H9 (cell line): ENCODE data around the gene PKP1. TPM values are rescaled to one million over a fixed set of nuclear protein-coding genes. Genes with fewer than 3 reads are reported as not detected.

Source experiments
- DNase-seq: peaks from one replicate; pipeline ENCODE4 v3.0.0-alpha.2; 2017
- H2AFZ ChIP-seq: one replicate; pipeline ENCODE4 v1.6.1; 2013; ENCODE audit warnings: mild to moderate bottlenecking, low read length, control low read depth, moderate library complexity
- H2AK5ac ChIP-seq: 2 replicates; pipeline ENCODE4 v1.6.1; 2013; ENCODE audit warnings: low read length, control low read depth, mixed read lengths; ENCODE audit not compliant: insufficient read length
- H2BK120ac ChIP-seq: one replicate; pipeline ENCODE4 v1.6.1; 2013; ENCODE audit warnings: low read depth, mild to moderate bottlenecking, low read length, control low read depth, inconsistent platforms; ENCODE audit not compliant: poor library complexity, severe bottlenecking
- H2BK12ac ChIP-seq: 2 replicates; pipeline ENCODE4 v1.6.1; 2013; ENCODE audit warnings: low read length, control low read depth, mixed read lengths, low read depth; ENCODE audit not compliant: insufficient read length
- H2BK15ac ChIP-seq: 2 replicates; pipeline ENCODE4 v1.6.1; 2013; ENCODE audit warnings: low read depth, low read length, control low read depth
- H2BK20ac ChIP-seq: one replicate; pipeline ENCODE4 v1.6.1; 2013; ENCODE audit warnings: low read depth, mild to moderate bottlenecking, low read length, control low read depth, inconsistent platforms; ENCODE audit not compliant: poor library complexity, severe bottlenecking
- H2BK5ac ChIP-seq: 2 replicates; pipeline ENCODE4 v1.6.1; 2013; ENCODE audit warnings: low read length, control low read depth, mixed read lengths; ENCODE audit not compliant: insufficient read length
- H3K14ac ChIP-seq: 2 replicates; pipeline ENCODE4 v1.6.1; 2013; ENCODE audit warnings: low read length, control low read depth; ENCODE audit not compliant: insufficient read depth
- H3K18ac ChIP-seq: 2 replicates; pipeline ENCODE4 v1.6.1; 2013; ENCODE audit warnings: low read depth, mild to moderate bottlenecking, mixed read lengths, low read length, control low read depth; ENCODE audit not compliant: insufficient read length
- H3K23ac ChIP-seq: 2 replicates; pipeline ENCODE4 v1.6.1; 2013; ENCODE audit warnings: low read length, control low read depth, mixed read lengths, low read depth; ENCODE audit not compliant: insufficient read length
- H3K23me2 ChIP-seq: 2 replicates; pipeline ENCODE4 v1.6.1; 2013; ENCODE audit warnings: low read depth, mild to moderate bottlenecking, mixed read lengths, low read length, control low read depth; ENCODE audit not compliant: insufficient read length, poor library complexity, severe bottlenecking
- H3K27ac ChIP-seq: 2 replicates; pipeline ENCODE4 v1.5.1; 2013; ENCODE audit warnings: low read length, control low read depth, mixed read lengths, low read depth; ENCODE audit not compliant: insufficient read length
- H3K27me3 ChIP-seq: 2 replicates; pipeline ENCODE4 v1.6.1; 2013; ENCODE audit warnings: low read length, control low read depth, inconsistent platforms; ENCODE audit not compliant: insufficient read depth
- H3K4ac ChIP-seq: 2 replicates; pipeline ENCODE4 v1.6.1; 2013; ENCODE audit warnings: low read depth, mild to moderate bottlenecking, control low read depth, inconsistent platforms, low read length, moderate library complexity
- H3K4me1 ChIP-seq: 2 replicates; pipeline ENCODE4 v1.6.1; 2013; ENCODE audit warnings: low read length, control low read depth, inconsistent platforms; ENCODE audit not compliant: insufficient read depth
- H3K4me2 ChIP-seq: 2 replicates; pipeline ENCODE4 v1.6.1; 2013; ENCODE audit warnings: low read length, control low read depth, mixed read lengths; ENCODE audit not compliant: insufficient read length, insufficient read depth
- H3K56ac ChIP-seq: 2 replicates; pipeline ENCODE4 v1.6.1; 2013; ENCODE audit warnings: low read depth, mild to moderate bottlenecking, mixed read lengths, low read length, control low read depth; ENCODE audit not compliant: insufficient read length
- H3K79me1 ChIP-seq: 2 replicates; pipeline ENCODE4 v1.6.1; 2013; ENCODE audit warnings: low read depth, mild to moderate bottlenecking, moderate library complexity, low read length, control low read depth, inconsistent platforms; ENCODE audit not compliant: insufficient read depth, poor library complexity, severe bottlenecking
- H3K79me2 ChIP-seq: 2 replicates; pipeline ENCODE4 v1.6.1; 2013; ENCODE audit warnings: low read length, control low read depth, inconsistent platforms; ENCODE audit not compliant: insufficient read depth
- H3K9ac ChIP-seq: 2 replicates; pipeline ENCODE4 v1.6.1; 2013; ENCODE audit warnings: low read length, control low read depth, mixed read lengths; ENCODE audit not compliant: insufficient read length; ENCODE audit errors: extremely low read depth
- H3K9me3 ChIP-seq: one replicate; pipeline ENCODE4 v1.6.1; 2013; ENCODE audit warnings: low read depth, low read length, inconsistent platforms; ENCODE audit not compliant: control insufficient read depth
- H3T11ph ChIP-seq: one replicate; pipeline ENCODE4 v1.6.1; 2013; ENCODE audit warnings: mild to moderate bottlenecking, low read length, control low read depth, inconsistent platforms
- H4K20me1 ChIP-seq: one replicate; pipeline ENCODE4 v1.6.1; 2013; ENCODE audit not compliant: control insufficient read depth, insufficient read length, insufficient read depth
- H4K5ac ChIP-seq: 2 replicates; pipeline ENCODE4 v1.6.1; 2013; ENCODE audit warnings: low read depth, mild to moderate bottlenecking, mixed read lengths, low read length, control low read depth; ENCODE audit not compliant: insufficient read length
- H4K8ac ChIP-seq: replicated peaks from 2 replicates; pipeline ENCODE4 v1.6.1; 2013; ENCODE audit warnings: low read length, control low read depth, mixed read lengths, low read depth; ENCODE audit not compliant: insufficient read length
- H4K91ac ChIP-seq: 2 replicates; pipeline ENCODE4 v1.6.1; 2013; ENCODE audit warnings: low read depth, mild to moderate bottlenecking, moderate library complexity, mixed read lengths, low read length, control low read depth; ENCODE audit not compliant: insufficient read length
- H3K27ac Mint-ChIP-seq, 3 experiments: 2 replicates in 2 of 3; 3 replicates in 1 of 3; pipeline ENCODE4 v1.8.0; 2020 to 2021; ENCODE audit warnings: mixed read lengths in 3 of 3, mild to moderate bottlenecking in 1 of 3, moderate library complexity in 1 of 3
- H3K27me3 Mint-ChIP-seq: 2 replicates; pipeline ENCODE4 v1.8.0; 2021; ENCODE audit warnings: low read depth, mild to moderate bottlenecking, moderate library complexity, mixed read lengths
- H3K36me3 Mint-ChIP-seq, 3 experiments: 2 replicates in 2 of 3; 3 replicates in 1 of 3; pipeline ENCODE4 v1.8.0; 2020 to 2021; ENCODE audit warnings: low read depth in 3 of 3, mixed read lengths in 3 of 3; ENCODE audit not compliant: insufficient read depth in 1 of 3
- H3K4me1 Mint-ChIP-seq, 2 experiments: 2 replicates each; pipeline ENCODE4 v1.8.0; 2020; ENCODE audit warnings: mixed read lengths in 2 of 2
- H3K4me3 Mint-ChIP-seq, 2 experiments: 2 replicates in 1 of 2; 3 replicates in 1 of 2; pipeline ENCODE4 v1.8.0; 2020 to 2021; ENCODE audit warnings: mild to moderate bottlenecking in 2 of 2, mixed read lengths in 2 of 2, moderate library complexity in 1 of 2
- H3K9me3 Mint-ChIP-seq, 2 experiments: 2 replicates in 1 of 2; 3 replicates in 1 of 2; pipeline ENCODE4 v1.8.0; 2020; ENCODE audit warnings: mild to moderate bottlenecking in 2 of 2, mixed read lengths in 2 of 2, moderate library complexity in 1 of 2
- WGBS: extraction: QIAGEN DNeasy Blood & Tissue Kit; methylation state at CpG from one replicate; pipeline ENCODE4 v1.1.7; 2013; ENCODE audit warnings: missing lambda C conversion rate, low lambda C conversion rate, mixed read lengths; ENCODE audit not compliant: insufficient read length; ENCODE audit errors: extremely low coverage; 5-methylcytosine and 5-hydroxymethylcytosine counted together
- total RNA-seq: library from RNA; stranded (reverse); gene quantifications from 2 replicates; pipeline ENCODE4 v1.2.1, GENCODE V29; 2021
- TF ChIP-seq, protein P1 (sequence below): fragments of 200-600 bp; sonication (generic); conservative IDR thresholded peaks from 3 replicates; pipeline ENCODE4 v1.8.0; 2021; ENCODE audit warnings: antibody characterized with exemption, mild to moderate bottlenecking

The PKP1 gene
- total RNA-seq, 1 experiment from 2014 or later = 0.09 TPM

DNA sequence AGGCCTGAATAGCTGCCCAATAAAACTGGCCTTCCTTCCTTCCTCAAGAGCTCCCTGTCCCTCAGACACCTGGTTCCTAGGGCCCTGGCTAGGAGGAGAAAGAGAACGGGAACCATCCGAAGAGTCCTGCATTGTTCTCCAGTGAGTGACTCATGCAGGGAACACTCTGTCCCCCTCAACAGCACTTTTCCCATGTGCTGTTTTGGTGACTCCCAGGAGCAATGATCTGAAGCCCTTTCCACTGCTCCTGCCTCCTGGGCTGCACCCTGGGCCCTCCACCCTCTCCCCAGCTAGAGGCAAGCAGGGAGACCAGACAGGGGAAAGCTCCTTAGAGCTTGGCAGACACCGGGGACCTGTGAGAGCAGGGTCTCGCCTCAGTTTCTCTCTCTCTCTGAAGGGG is 75.3 kb downstream of the PKP1 start:
- TF ChIP-seq, protein P1, sequence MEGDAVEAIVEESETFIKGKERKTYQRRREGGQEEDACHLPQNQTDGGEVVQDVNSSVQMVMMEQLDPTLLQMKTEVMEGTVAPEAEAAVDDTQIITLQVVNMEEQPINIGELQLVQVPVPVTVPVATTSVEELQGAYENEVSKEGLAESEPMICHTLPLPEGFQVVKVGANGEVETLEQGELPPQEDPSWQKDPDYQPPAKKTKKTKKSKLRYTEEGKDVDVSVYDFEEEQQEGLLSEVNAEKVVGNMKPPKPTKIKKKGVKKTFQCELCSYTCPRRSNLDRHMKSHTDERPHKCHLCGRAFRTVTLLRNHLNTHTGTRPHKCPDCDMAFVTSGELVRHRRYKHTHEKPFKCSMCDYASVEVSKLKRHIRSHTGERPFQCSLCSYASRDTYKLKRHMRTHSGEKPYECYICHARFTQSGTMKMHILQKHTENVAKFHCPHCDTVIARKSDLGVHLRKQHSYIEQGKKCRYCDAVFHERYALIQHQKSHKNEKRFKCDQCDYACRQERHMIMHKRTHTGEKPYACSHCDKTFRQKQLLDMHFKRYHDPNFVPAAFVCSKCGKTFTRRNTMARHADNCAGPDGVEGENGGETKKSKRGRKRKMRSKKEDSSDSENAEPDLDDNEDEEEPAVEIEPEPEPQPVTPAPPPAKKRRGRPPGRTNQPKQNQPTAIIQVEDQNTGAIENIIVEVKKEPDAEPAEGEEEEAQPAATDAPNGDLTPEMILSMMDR = no peak
- whole genome bisulfite sequencing = no CpG with 5 or more reads among the region's 4 CpGs

More for the DNA sequence above, 75.3 kb downstream of the PKP1 start:
- no peaks in the 10 kb centered on the region for H3K36me3 Mint-ChIP-seq
- H3K4ac ChIP-seq = no peak overlapping the region
- peaks cover 14 to 24% of the 10 kb centered on the region in 2 experiments for H3K4me1 Mint-ChIP-seq
- H2AK5ac ChIP-seq = no peak overlapping the region
- no peak overlapping the region for H3K27ac ChIP-seq
- H3K9ac ChIP-seq = no peak overlapping the region
- H2BK15ac ChIP-seq = no peak overlapping the region
- no peak overlapping the region for H2BK5ac ChIP-seq
- no peaks in the 10 kb centered on the region for H3K23me2 ChIP-seq
- peaks cover 1% of the 10 kb centered on the region for H3K27me3 Mint-ChIP-seq
- H2BK20ac ChIP-seq = no peak overlapping the region
- H3K4me3 Mint-ChIP-seq = no peak overlapping the region
- H3K79me1 ChIP-seq = no peaks in the 10 kb centered on the region
- H3K23ac ChIP-seq = no peak overlapping the region
- no peak overlapping the region for H3K27ac Mint-ChIP-seq
- no peaks in the 10 kb centered on the region for H4K20me1 ChIP-seq
- H3T11ph ChIP-seq = no peak overlapping the region
- H3K56ac ChIP-seq = no peak overlapping the region
- no peak for DNase-seq
- H2BK12ac ChIP-seq = no peak overlapping the region
- no peaks in the 10 kb centered on the region for H3K9me3 ChIP-seq
- no peak overlapping the region for H3K4me2 ChIP-seq
- no peak overlapping the region for H4K5ac ChIP-seq
- H2AFZ ChIP-seq = no peak overlapping the region
- no peaks in the 10 kb centered on the region for H3K4me1 ChIP-seq
- no peak overlapping the region for H3K14ac ChIP-seq
- H3K9me3 Mint-ChIP-seq = no peaks in the 10 kb centered on the region
- no peak overlapping the region for H4K8ac ChIP-seq
- H2BK120ac ChIP-seq = no peak overlapping the region
- H4K91ac ChIP-seq = no peak overlapping the region
- H3K27me3 ChIP-seq = no peaks in the 10 kb centered on the region
- H3K18ac ChIP-seq = no peak overlapping the region
- no peaks in the 10 kb centered on the region for H3K79me2 ChIP-seq
